ENCODE measurements around the gene AFG1L.
"Not testable (repeated sequence)": the region's sequence is repeated elsewhere in the genome, so short reads cannot be mapped to it uniquely, and the experiment has no call there.

AFG1L gene

DNA sequence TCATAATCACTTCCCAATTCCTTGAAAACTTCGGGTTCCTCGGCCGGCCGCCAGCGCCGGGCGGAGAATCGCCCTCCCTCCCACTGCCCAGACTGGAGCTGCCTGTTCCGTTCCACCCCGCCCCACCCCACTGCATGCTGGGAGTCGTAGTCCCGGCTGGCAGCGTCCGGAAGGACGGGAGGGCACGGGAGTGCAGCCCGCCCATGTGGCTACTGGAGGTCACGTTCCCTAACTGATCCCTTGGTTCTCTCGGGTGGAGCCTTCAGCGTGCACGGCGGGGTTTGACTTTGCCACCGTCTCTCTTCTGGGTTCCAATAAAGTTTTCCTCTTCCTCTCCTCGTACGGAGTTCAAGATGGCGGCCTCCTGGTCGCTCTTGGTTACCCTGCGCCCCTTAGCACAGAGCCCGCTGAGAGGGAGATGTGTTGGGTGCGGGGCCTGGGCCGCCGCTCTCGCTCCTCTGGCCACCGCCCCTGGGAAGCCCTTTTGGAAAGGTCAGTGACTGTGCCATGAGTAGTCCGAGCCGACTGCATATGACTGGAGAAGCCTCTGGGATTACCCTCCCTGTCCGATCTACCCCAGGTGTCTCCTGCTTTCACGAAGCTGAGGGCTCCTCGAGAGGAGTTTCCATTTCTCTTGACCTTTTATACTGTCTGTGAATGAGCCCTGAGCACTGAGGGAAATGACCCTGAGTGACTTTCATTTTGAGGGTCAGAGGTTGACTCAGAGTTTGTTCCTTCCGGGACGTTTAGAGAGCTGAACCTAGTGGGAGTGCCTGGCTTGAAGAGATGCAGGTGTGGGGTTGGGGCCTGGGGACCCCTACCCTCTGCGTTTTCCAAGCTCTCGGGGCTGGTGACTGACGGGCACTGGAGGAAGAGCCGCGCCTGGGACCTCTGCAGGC lies at the start of gene AFG1L:
Gene AFG1L, plus strand, starts transcription at position 328 of the 899 bp plus-strand sequence. Its CDS starts 26 bp downstream, at position 354.
- peak; percentile 89 for DNase-seq

GRCh38 chr6:108245095-108245494 lies 49.8 kb upstream of the AFG1L start:
- not testable (repeated sequence) for DNase-seq

DNA sequence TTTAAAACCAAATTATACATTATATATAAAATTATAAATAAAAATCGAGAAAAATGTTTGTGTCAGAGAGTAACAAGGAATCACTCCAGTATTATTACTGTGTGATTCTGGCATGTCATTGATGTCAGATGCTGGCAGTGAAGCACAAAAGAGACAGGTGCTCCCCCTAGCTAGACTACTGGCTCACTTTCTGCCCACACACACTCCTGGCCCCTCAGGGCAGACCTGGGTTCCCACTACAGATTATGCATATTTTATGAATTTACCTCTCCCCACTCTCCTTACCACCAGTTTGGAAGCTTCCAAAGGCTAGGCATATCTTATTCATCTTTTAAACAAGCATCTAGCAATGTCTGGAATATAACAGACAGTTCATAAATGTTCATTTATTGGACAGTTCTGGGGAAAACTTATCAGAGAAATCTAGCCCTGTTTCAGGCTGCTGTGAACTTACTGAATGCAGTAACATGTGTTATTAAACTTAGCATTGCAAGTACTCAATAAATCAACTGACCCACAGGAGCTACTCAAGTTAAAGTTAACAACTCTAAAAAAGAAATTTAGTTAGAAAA lies 46.8 kb upstream of the AFG1L start:
- DNase-seq: no peak

- no peak for DNase-seq
Measured at GRCh38 chr6:108250240-108250866, 44.5 kb upstream of the AFG1L start.

DNA sequence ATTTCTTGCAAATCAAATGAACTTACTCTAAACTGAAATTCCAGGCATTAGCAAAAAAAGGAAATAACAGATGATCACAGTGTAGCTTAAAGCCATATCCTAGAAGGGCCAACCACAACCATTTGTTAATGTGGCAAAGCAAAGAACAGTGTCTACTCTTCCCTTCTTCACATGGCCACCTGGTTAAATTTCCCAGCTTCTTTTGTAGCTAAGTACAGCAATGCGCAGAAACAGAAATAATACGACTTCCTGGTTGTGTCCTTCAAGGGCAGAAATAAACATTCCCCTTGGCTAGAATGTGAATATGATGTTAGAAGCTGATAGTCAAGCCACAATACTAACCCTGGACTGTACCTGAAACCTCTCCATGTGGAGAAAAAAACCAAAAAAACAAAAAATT lies 43.6 kb upstream of the AFG1L start:
- DNase-seq: no peak

DNA sequence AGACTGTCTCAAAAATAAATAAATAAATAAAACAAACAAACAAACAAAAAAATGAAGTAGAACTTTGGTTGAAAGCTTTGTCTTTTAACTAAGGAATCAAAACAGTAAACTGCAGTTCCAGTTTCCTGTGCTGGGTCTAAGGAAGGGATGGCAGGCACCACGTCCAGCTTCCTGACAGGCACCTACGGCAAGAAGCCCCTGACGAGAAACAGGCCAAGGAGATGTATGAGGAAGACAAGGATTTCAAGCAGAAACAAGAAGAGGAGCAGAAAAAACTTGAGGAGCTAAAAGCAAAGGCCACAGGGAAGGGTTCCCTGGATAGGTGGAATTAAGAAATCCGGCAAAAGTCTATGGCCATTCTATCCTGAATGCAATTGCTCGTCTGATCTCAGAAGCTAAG lies 42.8 kb upstream of the AFG1L start:
- DNase-seq: no peak

GRCh38 chr6:108253241-108253640 lies 41.6 kb upstream of the AFG1L start:
- no peak for DNase-seq

- DNase-seq: no peak
Measured at GRCh38 chr6:108254433-108255410, 40.1 kb upstream of the AFG1L start.

DNA sequence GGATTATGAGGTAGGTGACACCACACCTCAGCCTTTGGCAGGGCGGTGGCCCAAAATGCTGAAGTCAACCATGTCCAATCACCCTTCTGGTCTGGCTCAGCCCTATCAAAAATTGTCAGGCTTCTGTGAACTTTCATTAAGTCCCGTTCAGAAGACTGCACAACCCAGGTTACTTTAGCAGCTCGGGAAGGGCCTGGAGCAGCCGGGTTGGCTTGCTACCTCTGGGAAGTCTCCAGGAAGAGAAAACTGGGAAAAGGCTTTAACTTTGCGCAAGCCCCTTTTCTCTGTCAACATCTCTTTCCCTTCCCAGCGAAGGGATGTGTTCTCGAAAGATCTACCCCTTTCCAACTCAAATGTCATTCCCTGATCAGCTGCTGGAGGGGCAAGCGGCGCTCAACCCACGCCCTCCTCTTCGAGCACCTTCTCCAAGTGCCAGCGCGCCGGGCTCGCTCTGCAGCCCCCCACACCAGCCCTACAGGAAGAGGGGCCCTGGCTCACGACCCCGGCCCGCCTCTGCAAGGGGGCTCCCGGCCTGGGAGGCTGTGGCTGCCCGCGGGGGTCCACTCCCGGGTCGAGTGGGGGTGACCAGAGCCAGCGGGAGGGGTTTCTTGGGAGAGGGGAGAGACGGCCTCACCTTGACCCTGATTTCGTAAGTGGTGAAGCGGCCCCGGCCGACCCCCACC lies 34.6 kb upstream of the AFG1L start:
- DNase-seq: peak; percentile 43

- DNase-seq: peak; percentile 95
Measured at GRCh38 chr6:108260809-108261569, 33.9 kb upstream of the AFG1L start, which contains the start of gene SNX3. Gene SNX3, minus strand, starts transcription at chr6:108261040. Its CDS starts 119 bp downstream, at chr6:108260921.

GRCh38 chr6:108263371-108263770 lies 31.5 kb upstream of the AFG1L start:
- DNase-seq: no peak

GRCh38 chr6:108268845-108269244 lies 26.0 kb upstream of the AFG1L start:
- DNase-seq: no peak

DNA sequence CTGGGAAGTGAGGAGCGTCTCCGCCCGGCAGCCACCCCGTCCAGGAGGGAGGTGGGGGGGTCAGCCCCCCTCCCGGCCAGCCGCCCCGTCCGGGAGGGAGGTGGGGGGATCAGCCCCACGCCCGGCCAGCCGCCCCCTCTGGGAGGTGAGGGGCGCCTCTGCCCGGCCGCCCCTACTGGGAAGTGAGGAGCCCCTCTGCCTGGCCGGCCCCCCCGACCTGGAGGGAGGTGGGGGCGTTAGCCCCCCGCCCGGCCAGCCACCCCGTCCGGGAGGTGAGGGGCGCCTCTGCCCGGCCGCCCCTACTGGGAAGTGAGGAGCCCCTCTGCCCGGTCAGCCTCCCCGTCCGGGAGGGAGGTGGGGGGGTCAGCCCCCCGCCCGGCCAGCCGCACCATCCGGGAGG lies 24.9 kb upstream of the AFG1L start:
- DNase-seq: not testable (repeated sequence)

DNA sequence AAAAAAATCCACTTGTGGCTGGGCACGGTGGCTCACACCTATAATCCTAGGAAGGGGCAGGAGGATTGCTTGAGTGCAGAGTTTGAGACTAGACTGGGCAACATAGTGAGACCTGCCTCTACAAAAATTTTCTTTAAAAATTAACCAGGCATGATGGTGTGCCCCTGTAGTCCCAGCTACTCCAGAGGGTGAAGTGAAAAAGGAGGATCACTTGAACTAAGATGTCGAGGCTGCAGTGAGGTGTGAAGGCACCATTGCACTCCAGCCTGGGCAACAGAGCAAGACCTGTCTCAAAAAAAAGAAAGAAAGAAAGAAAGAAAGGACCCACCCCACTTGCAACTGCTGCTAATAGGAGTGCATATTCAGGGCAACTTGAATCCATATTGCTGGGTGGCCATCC lies 20.3 kb upstream of the AFG1L start:
- DNase-seq: no peak

DNA sequence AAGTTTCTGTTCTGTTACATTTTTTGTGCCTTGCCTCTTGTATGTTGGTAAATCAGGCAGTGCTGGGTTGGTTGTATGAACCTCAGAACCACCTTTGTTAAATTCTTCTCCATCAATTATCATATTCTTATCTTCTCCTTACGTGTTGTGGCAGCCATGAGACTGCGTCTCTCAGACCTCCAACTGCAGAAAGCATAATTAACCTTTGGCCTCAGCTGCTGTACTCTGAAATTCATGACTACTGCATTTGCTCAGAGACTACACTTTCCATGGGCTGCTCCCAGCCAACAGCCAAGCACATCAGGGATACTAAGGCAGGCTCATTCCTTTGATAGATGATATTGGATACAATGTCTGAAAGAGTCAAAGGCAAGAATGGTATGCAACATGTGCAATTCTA lies 18.9 kb upstream of the AFG1L start:
- no peak for DNase-seq

- no peak for DNase-seq
Measured at GRCh38 chr6:108277295-108277694, 17.6 kb upstream of the AFG1L start.

- no peak for DNase-seq
Measured at GRCh38 chr6:108277831-108278230, 17.0 kb upstream of the AFG1L start.

DNA sequence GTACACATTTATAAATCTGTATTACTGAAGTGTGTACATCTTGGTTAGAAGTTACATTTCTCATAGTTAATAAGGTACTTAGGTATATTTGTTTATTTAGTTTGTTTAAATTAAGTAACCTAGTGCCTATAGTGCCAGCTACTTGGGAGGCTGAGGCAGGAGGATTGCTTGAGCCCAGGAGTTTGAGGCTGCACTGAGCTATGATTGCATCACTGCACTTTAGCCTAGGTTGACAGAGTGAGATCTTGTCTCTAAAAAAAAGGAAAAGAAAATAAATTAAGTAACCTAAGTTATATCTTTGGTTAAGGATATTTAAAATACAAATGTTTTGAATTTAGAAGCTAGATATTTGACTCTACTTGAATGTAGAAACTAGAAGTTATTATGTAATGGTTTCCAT lies 9.5 kb upstream of the AFG1L start:
- no peak for DNase-seq

DNA sequence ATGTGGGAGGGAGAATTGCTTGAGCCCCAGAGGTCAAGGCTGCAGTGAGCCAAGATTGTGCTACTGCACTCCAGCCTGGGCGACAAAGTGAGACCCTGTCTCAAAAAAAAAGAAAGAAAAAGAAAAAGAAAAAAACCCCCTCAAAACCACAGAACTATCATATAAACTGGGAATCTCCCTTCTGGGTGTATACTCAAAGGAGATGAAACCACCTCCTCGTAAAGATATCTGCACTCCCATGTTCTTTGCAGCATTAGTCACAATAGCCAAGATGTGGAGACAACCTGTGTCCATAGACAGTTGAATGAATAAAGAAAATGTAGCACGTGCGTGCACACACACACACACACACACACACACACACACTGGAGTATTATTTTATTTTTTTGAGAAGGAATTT lies 8.5 kb upstream of the AFG1L start:
- no peak for DNase-seq

DNA sequence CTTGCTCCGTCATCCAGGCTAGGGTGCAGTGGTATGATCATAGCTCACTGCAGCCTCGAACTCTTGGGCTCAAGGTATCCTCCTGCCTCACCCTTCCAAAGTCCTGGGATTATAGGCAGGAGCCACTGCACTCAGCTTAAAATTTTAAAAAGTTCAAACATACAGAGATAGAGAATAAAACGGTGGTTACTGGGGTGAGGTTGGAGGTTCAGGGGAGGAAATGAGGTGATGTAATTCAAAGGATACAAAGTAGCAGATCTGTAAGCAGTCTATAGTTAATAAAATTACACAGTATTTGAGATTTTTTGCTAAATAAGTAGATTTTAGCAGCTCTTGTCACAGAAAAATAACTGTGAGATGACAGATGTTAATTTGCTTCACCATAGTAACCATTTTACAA lies 7.5 kb upstream of the AFG1L start:
- DNase-seq: no peak

DNA sequence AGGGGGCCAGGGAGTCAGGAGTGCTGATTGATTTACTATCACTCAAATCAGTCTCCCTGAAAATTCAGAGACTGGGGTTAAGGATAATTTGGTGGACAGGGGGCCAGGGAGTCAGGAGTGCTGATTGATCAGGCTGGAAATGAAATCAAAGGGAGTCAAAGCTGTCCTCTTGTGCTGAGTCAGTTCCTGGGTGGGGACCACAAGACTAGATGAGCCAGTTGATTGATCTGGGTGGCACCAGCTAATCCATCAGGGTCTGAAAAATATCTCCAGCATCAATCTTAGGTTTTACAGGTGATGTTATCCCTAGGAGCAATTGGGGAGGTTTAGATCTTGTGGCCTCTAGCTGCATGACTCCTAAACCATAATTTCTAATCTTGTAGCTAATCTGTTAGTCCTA lies 6.1 kb upstream of the AFG1L start:
- peak; percentile 43 for DNase-seq

Measured in activated CD4-positive, alpha-beta T cell treated with anti-CD3 and anti-CD28 coated beads, Interleukin-10, Interleukin-2, amounts not matched to agents 100 ng/mL and 50 ng/mL, durations not matched to agents 16 hours and 8 hours (primary cell).